Measurements from ENCODE around the gene P2RX6. TPM values are rescaled to one million over a fixed set of nuclear protein-coding genes. Genes with fewer than 3 reads are reported as not detected.

Gene P2RX6
- total and polyA plus RNA-seq, 2 of the 4 experiments (the other 2 are of a cell fraction), result 0.90 to 1.6 TPM

- H3K4me1 ChIP-seq (ENCODE audit: control insufficient read depth, insufficient read depth, low read length), result peaks cover 11% of the 10 kb centered on the region
- no peaks in the 10 kb centered on the region for H4K20me1 ChIP-seq (ENCODE audit: insufficient read depth, low read length)
- H4K91ac ChIP-seq (ENCODE audit: insufficient read depth, low read depth, low read length), result no peak overlapping the region
- H3K9me1 ChIP-seq (ENCODE audit: insufficient read depth, low read length), result peaks cover 16% of the 10 kb centered on the region
- H3K79me1 ChIP-seq (ENCODE audit: low read depth in 1 of 2, low read length in 2 of 2), result peaks cover 25 to 48% of the 10 kb centered on the region in 2 experiments
- intact Hi-C loops (cut with micrococcal nuclease) (no loop called here), dilution Hi-C loops (cut with HindIII; ENCODE audit: low sequenced_read_pairs, unreplicated experiment) (no loop called here), in situ Hi-C loops (cut with MboI; ENCODE audit: low sequenced_read_pairs) (no loop called here)
- no peaks in the 10 kb centered on the region for H3K9me3 ChIP-seq (ENCODE audit: control insufficient read depth, insufficient read depth, low read length)
- no peak overlapping the region for H2BK20ac ChIP-seq (ENCODE audit: low read depth, low read length)
- H3K18ac ChIP-seq (ENCODE audit: low read depth, low read length), result no peak overlapping the region
- H2AK9ac ChIP-seq (replicated peaks; ENCODE audit: low read depth, low read length, poor library complexity), result no peak overlapping the region
- DNase-seq (no peak), ATAC-seq (ENCODE audit: low read depth) (no peak)
- no peaks in the 10 kb centered on the region for H3K27me3 ChIP-seq (ENCODE audit: control insufficient read depth, insufficient read depth, low read length)
- H3K23ac ChIP-seq (ENCODE audit: low read depth, low read length), result no peak overlapping the region
- CTCF ChIA-PET, result no interaction called here
- H3K4me2 ChIP-seq (ENCODE audit: low read depth, low read length), result no peak overlapping the region
- no peak overlapping the region for H3K4ac ChIP-seq (ENCODE audit: low read depth, low read length)
- no peak overlapping the region for H4K5ac ChIP-seq (ENCODE audit: low read depth, low read length)
- H3K56ac ChIP-seq (ENCODE audit: extremely low read depth, insufficient read depth, low read length), result no peak overlapping the region
- BruUV-seq (replicated peaks), result no TSS peak
- no peak for TF ChIP-seq MXI1 (IDR thresholded peaks at IDR 0.05; ENCODE audit: borderline replicate concordance, low read depth, low read length)
- no peak for TF ChIP-seq MAZ (IDR thresholded peaks at IDR 0.05; ENCODE audit: borderline replicate concordance, low read depth, low read length)
- no peak for TF ChIP-seq RCOR1 (IDR thresholded peaks at IDR 0.05; ENCODE audit: insufficient replicate concordance, low read length)
- TF ChIP-seq RAD21 (IDR thresholded peaks at IDR 0.05; ENCODE audit: low read length), result no peak
- TF ChIP-seq NFE2L2 (IDR thresholded peaks at IDR 0.05; ENCODE audit: low read depth, low read length), result no peak
- no peak for TF ChIP-seq FOS (IDR thresholded peaks at IDR 0.05; ENCODE audit: low read depth, low read length)
- TF ChIP-seq BHLHE40 (IDR thresholded peaks at IDR 0.05; ENCODE audit: low read depth, low read length), result no peak
- TF ChIP-seq RFX5 (IDR thresholded peaks at IDR 0.05; ENCODE audit: low read depth, low read length), result no peak
- TF ChIP-seq, protein P1, sequence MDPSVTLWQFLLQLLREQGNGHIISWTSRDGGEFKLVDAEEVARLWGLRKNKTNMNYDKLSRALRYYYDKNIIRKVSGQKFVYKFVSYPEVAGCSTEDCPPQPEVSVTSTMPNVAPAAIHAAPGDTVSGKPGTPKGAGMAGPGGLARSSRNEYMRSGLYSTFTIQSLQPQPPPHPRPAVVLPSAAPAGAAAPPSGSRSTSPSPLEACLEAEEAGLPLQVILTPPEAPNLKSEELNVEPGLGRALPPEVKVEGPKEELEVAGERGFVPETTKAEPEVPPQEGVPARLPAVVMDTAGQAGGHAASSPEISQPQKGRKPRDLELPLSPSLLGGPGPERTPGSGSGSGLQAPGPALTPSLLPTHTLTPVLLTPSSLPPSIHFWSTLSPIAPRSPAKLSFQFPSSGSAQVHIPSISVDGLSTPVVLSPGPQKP (IDR thresholded peaks at IDR 0.05; ENCODE audit: borderline replicate concordance, low read depth, low read length), result no peak
- TF ChIP-seq SMC3 (IDR thresholded peaks at IDR 0.05; ENCODE audit: low read depth, low read length), result no peak
- no peak for TF ChIP-seq CHD1 (IDR thresholded peaks at IDR 0.05; ENCODE audit: low read depth, low read length)
- TF ChIP-seq POLR2A (IDR thresholded peaks at IDR 0.05; ENCODE audit: low read depth, low read length), result no peak
- TF ChIP-seq, protein P2, sequence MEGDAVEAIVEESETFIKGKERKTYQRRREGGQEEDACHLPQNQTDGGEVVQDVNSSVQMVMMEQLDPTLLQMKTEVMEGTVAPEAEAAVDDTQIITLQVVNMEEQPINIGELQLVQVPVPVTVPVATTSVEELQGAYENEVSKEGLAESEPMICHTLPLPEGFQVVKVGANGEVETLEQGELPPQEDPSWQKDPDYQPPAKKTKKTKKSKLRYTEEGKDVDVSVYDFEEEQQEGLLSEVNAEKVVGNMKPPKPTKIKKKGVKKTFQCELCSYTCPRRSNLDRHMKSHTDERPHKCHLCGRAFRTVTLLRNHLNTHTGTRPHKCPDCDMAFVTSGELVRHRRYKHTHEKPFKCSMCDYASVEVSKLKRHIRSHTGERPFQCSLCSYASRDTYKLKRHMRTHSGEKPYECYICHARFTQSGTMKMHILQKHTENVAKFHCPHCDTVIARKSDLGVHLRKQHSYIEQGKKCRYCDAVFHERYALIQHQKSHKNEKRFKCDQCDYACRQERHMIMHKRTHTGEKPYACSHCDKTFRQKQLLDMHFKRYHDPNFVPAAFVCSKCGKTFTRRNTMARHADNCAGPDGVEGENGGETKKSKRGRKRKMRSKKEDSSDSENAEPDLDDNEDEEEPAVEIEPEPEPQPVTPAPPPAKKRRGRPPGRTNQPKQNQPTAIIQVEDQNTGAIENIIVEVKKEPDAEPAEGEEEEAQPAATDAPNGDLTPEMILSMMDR (conservative IDR thresholded peaks at IDR 0.05; ENCODE audit: low read depth, low read length), result no peak
- TF ChIP-seq MAFK (IDR thresholded peaks at IDR 0.05; ENCODE audit: low read depth, low read length), result no peak
- no peak for TF ChIP-seq CEBPB (IDR thresholded peaks at IDR 0.05; ENCODE audit: low read depth, low read length)
- POLR2A ChIA-PET (ENCODE audit: unreplicated experiment), result no interaction called here
- no peak overlapping the region for H2BK5ac ChIP-seq (ENCODE audit: low read depth, low read length, poor library complexity, severe bottlenecking)
- H3K4me3 ChIP-seq (ENCODE audit: insufficient read depth, low read depth, low read length), result no peak overlapping the region
- WGBS, 2 experiments (ENCODE audit: extremely low coverage in 2 of 2, insufficient read length in 1 of 2), result 98% methylated on average over 5 of the region's 7 CpGs; no CpG with 5 or more reads in 1 of the 2 experiments
- no peak overlapping the region for H2BK15ac ChIP-seq (ENCODE audit: low read depth, low read length)
- H3K9ac ChIP-seq (ENCODE audit: low read depth, low read length), result no peak overlapping the region
- no peak overlapping the region for H3K14ac ChIP-seq (replicated peaks; ENCODE audit: low read depth, low read length)
- no peak overlapping the region for H2AK5ac ChIP-seq (ENCODE audit: low read depth, low read length)
- peaks cover 36% of the 10 kb centered on the region for H3K36me3 ChIP-seq (ENCODE audit: control insufficient read depth, insufficient read depth, low read length)
- H4K8ac ChIP-seq (ENCODE audit: low read depth in 2 of 2, low read length in 2 of 2), result no peak overlapping the region
- no peak overlapping the region for H3K27ac ChIP-seq (ENCODE audit: insufficient read depth, low read length)
- H2BK120ac ChIP-seq (ENCODE audit: low read depth, low read length), result no peak overlapping the region
- H2AFZ ChIP-seq (replicated peaks; ENCODE audit: low read length, poor library complexity), result no peak overlapping the region
These were observed 29.2 kb upstream of the P2RX6 start for GRCh38 chr22:20985720-20986119.
